Measurements from ENCODE around the gene NFASC. TPM values are rescaled to one million over a fixed set of nuclear protein-coding genes. Genes with fewer than 3 reads are reported as not detected.

Gene NFASC
- total RNA-seq, 2 experiments from 2014 or later: not detected

DNA sequence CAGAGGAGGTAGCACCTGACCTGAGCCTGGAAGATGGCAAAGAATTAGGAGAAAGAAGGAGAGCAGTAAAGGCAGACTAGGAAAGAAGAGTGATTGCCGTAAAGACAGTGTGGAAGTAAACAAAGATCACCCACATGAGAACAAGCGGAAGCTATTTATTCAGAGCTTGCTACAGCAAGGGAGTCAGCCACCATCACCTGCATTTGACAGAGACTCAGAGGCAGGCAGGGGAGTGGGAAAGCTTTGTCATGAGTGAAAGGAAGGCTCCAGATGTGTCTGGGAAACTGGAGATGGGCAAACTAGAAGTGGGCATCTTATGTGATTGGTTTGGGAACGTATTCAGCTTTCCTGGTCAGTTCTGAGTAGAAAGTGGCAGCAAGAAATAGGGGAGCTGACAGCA is 64.5 kb downstream of the NFASC start:
- no peak overlapping the region for H2AFZ ChIP-seq (ENCODE audit: low read length)
- H3K27ac ChIP-seq (ENCODE audit: low read depth, low read length, poor library complexity, severe bottlenecking): no peak overlapping the region
- H4K20me1 ChIP-seq (ENCODE audit: insufficient read depth, low read length): no peaks in the 10 kb centered on the region
- DNase-seq (ENCODE audit: low spot score): no peak
- no peaks in the 10 kb centered on the region for H3K36me3 ChIP-seq (ENCODE audit: insufficient read depth, low read length)
- no peak overlapping the region for H3K4me2 ChIP-seq (ENCODE audit: low read length)
- TF ChIP-seq, protein P1, sequence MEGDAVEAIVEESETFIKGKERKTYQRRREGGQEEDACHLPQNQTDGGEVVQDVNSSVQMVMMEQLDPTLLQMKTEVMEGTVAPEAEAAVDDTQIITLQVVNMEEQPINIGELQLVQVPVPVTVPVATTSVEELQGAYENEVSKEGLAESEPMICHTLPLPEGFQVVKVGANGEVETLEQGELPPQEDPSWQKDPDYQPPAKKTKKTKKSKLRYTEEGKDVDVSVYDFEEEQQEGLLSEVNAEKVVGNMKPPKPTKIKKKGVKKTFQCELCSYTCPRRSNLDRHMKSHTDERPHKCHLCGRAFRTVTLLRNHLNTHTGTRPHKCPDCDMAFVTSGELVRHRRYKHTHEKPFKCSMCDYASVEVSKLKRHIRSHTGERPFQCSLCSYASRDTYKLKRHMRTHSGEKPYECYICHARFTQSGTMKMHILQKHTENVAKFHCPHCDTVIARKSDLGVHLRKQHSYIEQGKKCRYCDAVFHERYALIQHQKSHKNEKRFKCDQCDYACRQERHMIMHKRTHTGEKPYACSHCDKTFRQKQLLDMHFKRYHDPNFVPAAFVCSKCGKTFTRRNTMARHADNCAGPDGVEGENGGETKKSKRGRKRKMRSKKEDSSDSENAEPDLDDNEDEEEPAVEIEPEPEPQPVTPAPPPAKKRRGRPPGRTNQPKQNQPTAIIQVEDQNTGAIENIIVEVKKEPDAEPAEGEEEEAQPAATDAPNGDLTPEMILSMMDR (conservative IDR thresholded peaks at IDR 0.05; ENCODE audit: low read length): no peak
- no peak for TF ChIP-seq EZH2phosphoT487 (IDR thresholded peaks at IDR 0.05; ENCODE audit: borderline replicate concordance, low read depth, low read length)
- no peak overlapping the region for H3K4me3 ChIP-seq (ENCODE audit: low read depth, low read length, poor library complexity, severe bottlenecking)
- CTCF ChIA-PET (ENCODE audit: unreplicated experiment): no interaction called here
- POLR2A ChIA-PET: interaction anchor here (1.3 kb wide), 1 partner anchor 132 kb away, joined by 3 read pairs; no protein-coding TSS in a partner anchor
- intact Hi-C loops (cut with micrococcal nuclease; ENCODE audit: unreplicated experiment): no loop called here
- no peaks in the 10 kb centered on the region for H3K79me2 ChIP-seq (ENCODE audit: insufficient read depth, low read depth, low read length)
- H3K4me1 ChIP-seq (ENCODE audit: insufficient read depth, low read length, poor library complexity, severe bottlenecking): no peaks in the 10 kb centered on the region
- no TSS peak for BruUV-seq (replicated peaks)
- no peaks in the 10 kb centered on the region for H3K9me3 ChIP-seq (ENCODE audit: low read length)
- no peaks in the 10 kb centered on the region for H3K9me2 ChIP-seq (ENCODE audit: insufficient read depth, low read length)

DNA sequence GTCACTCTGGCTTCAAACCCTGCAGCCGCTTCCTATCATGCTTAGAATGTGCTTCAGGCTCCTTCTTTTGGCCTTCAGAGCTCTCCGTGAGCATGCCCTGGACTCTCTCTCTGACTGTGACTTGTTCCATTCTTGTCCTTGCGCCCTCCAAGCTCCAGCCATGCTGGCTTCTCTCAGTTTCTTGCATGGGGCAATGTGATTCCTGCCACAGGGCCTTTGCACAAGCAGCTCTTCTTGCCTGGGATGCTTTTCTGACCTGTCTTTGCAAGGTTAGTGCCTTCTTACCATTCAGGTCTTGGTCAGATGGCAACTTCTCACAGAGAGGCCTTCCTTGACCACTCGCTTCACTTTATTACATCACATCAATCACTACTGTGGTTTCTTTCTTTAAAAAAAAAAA is 66.1 kb downstream of the NFASC start:
- Histone ChIP-seq H3K9me2 (ENCODE audit: insufficient read depth, low read length) (no peaks in the 10 kb centered on the region), H3K79me2 (ENCODE audit: insufficient read depth, low read depth, low read length) (no peaks in the 10 kb centered on the region)
- POLR2A ChIA-PET: no interaction called here

DNA sequence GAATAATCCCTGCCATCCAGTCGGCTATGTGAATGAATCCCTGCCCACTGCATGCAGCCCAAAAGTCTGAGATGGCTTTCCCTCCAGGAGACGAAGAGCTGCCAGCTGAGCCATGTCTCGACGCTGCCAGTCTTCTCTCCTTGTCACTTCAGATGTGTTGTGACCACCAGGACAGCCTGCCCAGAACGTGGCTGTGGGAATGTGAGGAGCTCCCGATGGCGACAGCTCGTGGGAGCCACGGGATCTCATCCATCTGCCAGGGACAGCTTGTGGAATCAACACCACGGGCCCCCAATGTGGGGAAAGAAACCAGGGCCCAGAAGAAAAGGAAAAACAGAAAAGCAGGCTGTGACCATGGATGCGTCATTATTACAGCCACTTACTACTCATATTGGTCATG is 67.2 kb downstream of the NFASC start:
- H3K4me1 ChIP-seq (ENCODE audit: insufficient read depth, low read length, poor library complexity, severe bottlenecking): no peaks in the 10 kb centered on the region

More for the DNA sequence above, 66.1 kb downstream of the NFASC start:
- Histone ChIP-seq H3K4me3 (ENCODE audit: low read depth, low read length, poor library complexity, severe bottlenecking) (no peak overlapping the region), H2AFZ (ENCODE audit: low read length) (no peak overlapping the region), H4K20me1 (ENCODE audit: insufficient read depth, low read length) (no peaks in the 10 kb centered on the region), H3K9me3 (ENCODE audit: low read length) (no peaks in the 10 kb centered on the region), H3K4me2 (ENCODE audit: low read length) (no peak overlapping the region), H3K4me1 (ENCODE audit: insufficient read depth, low read length, poor library complexity, severe bottlenecking) (no peaks in the 10 kb centered on the region), H3K27ac (ENCODE audit: low read depth, low read length, poor library complexity, severe bottlenecking) (no peak overlapping the region), H3K36me3 (ENCODE audit: insufficient read depth, low read length) (no peaks in the 10 kb centered on the region)
- intact Hi-C loops (cut with micrococcal nuclease; ENCODE audit: unreplicated experiment): no loop called here
- no peak for TF ChIP-seq EZH2phosphoT487 (IDR thresholded peaks at IDR 0.05; ENCODE audit: borderline replicate concordance, low read depth, low read length)
- TF ChIP-seq, protein P1 (conservative IDR thresholded peaks at IDR 0.05; ENCODE audit: low read length): no peak
- DNase-seq (ENCODE audit: low spot score): no peak
- CTCF ChIA-PET (ENCODE audit: unreplicated experiment): no interaction called here
- no TSS peak for BruUV-seq (replicated peaks)

More for the DNA sequence above, 67.2 kb downstream of the NFASC start:
- Histone ChIP-seq H3K79me2 (ENCODE audit: insufficient read depth, low read depth, low read length) (no peaks in the 10 kb centered on the region), H4K20me1 (ENCODE audit: insufficient read depth, low read length) (no peaks in the 10 kb centered on the region), H3K27ac (ENCODE audit: low read depth, low read length, poor library complexity, severe bottlenecking) (no peak overlapping the region), H3K9me2 (ENCODE audit: insufficient read depth, low read length) (no peaks in the 10 kb centered on the region), H2AFZ (ENCODE audit: low read length) (no peak overlapping the region), H3K4me2 (ENCODE audit: low read length) (no peak overlapping the region), H3K36me3 (ENCODE audit: insufficient read depth, low read length) (no peaks in the 10 kb centered on the region), H3K4me3 (ENCODE audit: low read depth, low read length, poor library complexity, severe bottlenecking) (no peak overlapping the region), H3K9me3 (ENCODE audit: low read length) (no peaks in the 10 kb centered on the region)
- intact Hi-C loops (cut with micrococcal nuclease; ENCODE audit: unreplicated experiment): no loop called here
- ChIA-PET CTCF (ENCODE audit: unreplicated experiment) (interaction anchor here (0.6 kb wide), 1 partner anchor 24 kb away, joined by 3 read pairs; no protein-coding TSS in a partner anchor), POLR2A (no interaction called here)
- DNase-seq (ENCODE audit: low spot score): no peak
- no peak for TF ChIP-seq EZH2phosphoT487 (IDR thresholded peaks at IDR 0.05; ENCODE audit: borderline replicate concordance, low read depth, low read length)
- TF ChIP-seq, protein P1 (conservative IDR thresholded peaks at IDR 0.05; ENCODE audit: low read length): no peak
- no TSS peak for BruUV-seq (replicated peaks)
